ENCODE data around the gene KAT6B.

The KAT6B gene

DNA sequence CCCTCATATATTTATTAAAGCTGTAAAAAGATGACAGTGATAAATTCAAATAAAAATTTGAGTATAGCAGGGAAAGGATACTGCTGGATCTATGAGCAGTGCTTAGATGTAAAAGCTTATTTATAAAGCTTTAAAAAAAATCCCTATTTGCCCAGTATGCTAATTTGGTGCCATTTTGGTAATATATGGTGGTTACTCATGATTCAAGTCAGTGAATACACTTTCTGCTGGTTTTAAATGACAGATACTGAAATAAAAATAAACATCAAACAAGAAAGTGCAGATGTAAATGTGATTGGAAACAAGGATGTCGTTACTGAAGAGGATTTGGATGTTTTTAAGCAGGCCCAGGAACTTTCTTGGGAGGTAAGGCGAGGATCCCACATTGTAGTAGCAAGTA, 150.7 kb downstream of the KAT6B start:
- H3K4me3 ChIP-seq (ENCODE audit: low read depth, low read length) = no peak overlapping the region
- in situ Hi-C loops (cut with HindIII; ENCODE audit: low sequenced_read_pairs) = no loop called here
- DNase-seq (ENCODE audit: low read depth) = no peak
- TF ChIP-seq, protein P1, sequence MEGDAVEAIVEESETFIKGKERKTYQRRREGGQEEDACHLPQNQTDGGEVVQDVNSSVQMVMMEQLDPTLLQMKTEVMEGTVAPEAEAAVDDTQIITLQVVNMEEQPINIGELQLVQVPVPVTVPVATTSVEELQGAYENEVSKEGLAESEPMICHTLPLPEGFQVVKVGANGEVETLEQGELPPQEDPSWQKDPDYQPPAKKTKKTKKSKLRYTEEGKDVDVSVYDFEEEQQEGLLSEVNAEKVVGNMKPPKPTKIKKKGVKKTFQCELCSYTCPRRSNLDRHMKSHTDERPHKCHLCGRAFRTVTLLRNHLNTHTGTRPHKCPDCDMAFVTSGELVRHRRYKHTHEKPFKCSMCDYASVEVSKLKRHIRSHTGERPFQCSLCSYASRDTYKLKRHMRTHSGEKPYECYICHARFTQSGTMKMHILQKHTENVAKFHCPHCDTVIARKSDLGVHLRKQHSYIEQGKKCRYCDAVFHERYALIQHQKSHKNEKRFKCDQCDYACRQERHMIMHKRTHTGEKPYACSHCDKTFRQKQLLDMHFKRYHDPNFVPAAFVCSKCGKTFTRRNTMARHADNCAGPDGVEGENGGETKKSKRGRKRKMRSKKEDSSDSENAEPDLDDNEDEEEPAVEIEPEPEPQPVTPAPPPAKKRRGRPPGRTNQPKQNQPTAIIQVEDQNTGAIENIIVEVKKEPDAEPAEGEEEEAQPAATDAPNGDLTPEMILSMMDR (IDR thresholded peaks at IDR 0.05; ENCODE audit: low read depth, low read length, missing control alignments) = no peak

DNA sequence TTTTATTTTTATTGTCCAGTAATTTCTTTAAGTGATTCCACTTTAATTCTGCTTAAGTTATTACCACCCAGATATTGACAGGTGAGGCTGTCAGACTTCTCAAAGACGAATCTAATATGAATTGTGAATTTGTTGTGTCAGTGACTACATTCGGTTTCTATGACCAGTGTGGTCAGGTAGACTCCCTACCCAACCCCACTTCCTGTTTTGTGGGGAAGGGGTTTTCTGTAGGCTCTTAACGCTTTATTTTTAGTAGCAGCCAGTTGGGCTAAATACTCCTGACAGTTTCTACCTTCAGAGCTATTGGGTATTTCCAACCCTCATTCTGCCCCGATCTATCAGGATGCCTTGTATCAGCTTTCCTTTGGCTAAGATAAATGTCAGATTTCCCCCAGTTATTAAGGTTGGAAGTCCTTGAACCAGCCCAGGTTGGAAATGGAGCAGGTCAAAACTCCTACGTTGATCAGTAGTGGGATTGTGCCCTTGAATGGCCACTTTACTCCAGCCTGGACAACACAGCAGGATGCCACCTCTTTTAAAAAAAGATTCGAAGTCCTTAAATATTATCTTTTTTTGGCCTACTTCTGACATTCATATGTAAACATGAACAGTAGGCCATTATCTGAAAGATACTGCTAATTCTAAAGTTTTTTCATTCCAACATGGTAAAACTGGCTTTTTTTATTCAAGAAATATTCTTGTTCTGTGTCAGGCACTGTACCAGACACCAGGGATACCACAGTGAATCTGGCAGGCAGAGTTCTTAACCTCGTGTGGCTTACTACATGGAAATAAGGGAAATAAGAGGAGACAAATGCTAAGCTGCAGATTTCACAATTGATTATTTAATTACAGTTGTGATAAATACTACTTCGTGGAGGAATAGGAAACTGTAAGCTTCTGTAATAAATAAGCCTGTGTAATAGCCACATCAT, 151.8 kb downstream of the KAT6B start:
- no peak overlapping the region for H3K4me3 ChIP-seq (ENCODE audit: low read depth, low read length)
- TF ChIP-seq, protein P1 (IDR thresholded peaks at IDR 0.05; ENCODE audit: low read depth, low read length, missing control alignments) = no peak
- in situ Hi-C loops (cut with HindIII; ENCODE audit: low sequenced_read_pairs) = no loop called here
- DNase-seq (ENCODE audit: low read depth) = no peak

DNA sequence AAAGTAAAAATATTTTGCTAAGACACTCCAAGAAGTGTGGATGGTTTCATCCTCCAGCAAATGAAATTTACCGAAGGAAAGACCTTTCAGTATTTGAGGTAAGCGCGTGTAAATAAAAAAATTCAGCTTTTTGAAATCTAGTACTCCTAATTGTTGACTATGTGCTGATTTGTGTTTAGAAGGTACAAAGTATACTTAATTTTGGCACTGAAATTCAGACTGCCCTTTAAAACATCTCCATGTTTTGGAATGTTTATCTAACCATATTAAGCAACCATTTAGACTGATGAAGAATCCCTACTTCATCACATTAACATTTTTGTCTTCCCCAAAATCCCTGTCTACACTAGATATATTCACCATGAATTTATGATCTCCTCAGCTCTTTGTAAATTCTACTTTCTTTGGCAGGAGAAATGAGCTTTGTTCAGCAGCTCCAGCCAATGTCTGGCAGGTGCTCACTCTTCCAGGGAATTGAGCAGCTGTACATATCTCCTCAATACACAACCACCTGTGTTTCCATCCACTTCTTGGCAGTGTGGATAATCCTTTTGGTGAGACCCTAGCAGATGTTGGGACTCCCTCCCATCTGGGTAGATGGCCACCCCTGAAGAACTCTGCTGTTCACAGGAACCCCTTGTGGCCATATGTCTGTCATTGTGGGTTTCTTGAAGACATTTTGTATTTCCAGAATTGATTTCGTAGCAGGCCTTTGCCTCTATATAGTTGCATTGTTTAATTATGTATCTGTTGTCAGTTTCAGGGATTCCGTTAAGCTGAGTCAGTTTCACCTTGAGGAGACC, 155.6 kb downstream of the KAT6B start:
- H3K4me3 ChIP-seq (ENCODE audit: low read depth, low read length) = no peak overlapping the region
- in situ Hi-C loops (cut with HindIII; ENCODE audit: low sequenced_read_pairs) = loop anchor here (5.0 kb wide), 1 partner anchor 95 kb away; no protein-coding TSS in a partner anchor
- TF ChIP-seq, protein P1 (IDR thresholded peaks at IDR 0.05; ENCODE audit: low read depth, low read length, missing control alignments) = no peak
- no peak for DNase-seq (ENCODE audit: low read depth)

DNA sequence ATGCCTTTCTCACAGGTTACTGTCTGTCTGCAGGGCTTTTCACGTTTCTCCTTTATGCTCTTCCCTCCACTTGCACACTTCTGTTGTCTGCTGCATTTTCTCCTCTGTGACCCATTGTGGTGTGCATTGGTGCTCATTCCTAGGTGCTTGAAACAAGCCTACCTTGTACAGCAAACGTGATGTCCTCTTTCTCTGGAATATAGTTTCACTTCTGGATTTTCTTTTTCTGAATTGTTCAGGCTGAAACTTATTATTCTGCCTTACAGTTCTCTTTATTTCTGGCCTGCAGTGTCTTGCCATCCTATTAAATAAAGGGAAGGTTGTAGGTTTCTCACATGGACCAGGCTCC, 156.2 kb downstream of the KAT6B start:
- no peak overlapping the region for H3K4me3 ChIP-seq (ENCODE audit: low read depth, low read length)
- in situ Hi-C loops (cut with HindIII; ENCODE audit: low sequenced_read_pairs) = loop anchor here (5.0 kb wide), 1 partner anchor 95 kb away; no protein-coding TSS in a partner anchor
- TF ChIP-seq, protein P1 (IDR thresholded peaks at IDR 0.05; ENCODE audit: low read depth, low read length, missing control alignments) = no peak

DNA sequence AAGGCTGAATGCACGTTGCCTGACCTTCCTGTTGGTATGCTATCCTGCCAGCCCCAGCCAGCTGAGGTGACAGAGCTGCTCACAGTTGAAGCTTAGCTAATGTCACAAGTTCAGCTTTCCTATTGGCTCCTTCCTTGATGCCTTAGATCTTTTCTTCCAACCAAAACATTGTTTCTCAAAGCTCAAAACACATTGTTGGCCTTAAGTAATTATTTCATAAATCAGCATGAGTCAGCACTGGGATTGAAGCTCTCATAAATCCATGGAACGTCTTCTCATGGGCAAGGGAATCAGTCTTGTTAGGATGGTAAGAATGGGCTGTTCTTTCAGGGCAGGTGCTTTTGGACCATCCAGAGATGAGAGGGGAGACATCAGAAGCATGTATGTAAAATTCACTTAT, 157.0 kb downstream of the KAT6B start:
- H3K4me3 ChIP-seq (ENCODE audit: low read depth, low read length) = no peak overlapping the region
- TF ChIP-seq, protein P1 (IDR thresholded peaks at IDR 0.05; ENCODE audit: low read depth, low read length, missing control alignments) = no peak
- in situ Hi-C loops (cut with HindIII; ENCODE audit: low sequenced_read_pairs) = loop anchor here (5.0 kb wide), 1 partner anchor 96 kb away; no protein-coding TSS in a partner anchor

More for the DNA sequence above, 156.2 kb downstream of the KAT6B start:
- no peak for DNase-seq (ENCODE audit: low read depth)

DNA sequence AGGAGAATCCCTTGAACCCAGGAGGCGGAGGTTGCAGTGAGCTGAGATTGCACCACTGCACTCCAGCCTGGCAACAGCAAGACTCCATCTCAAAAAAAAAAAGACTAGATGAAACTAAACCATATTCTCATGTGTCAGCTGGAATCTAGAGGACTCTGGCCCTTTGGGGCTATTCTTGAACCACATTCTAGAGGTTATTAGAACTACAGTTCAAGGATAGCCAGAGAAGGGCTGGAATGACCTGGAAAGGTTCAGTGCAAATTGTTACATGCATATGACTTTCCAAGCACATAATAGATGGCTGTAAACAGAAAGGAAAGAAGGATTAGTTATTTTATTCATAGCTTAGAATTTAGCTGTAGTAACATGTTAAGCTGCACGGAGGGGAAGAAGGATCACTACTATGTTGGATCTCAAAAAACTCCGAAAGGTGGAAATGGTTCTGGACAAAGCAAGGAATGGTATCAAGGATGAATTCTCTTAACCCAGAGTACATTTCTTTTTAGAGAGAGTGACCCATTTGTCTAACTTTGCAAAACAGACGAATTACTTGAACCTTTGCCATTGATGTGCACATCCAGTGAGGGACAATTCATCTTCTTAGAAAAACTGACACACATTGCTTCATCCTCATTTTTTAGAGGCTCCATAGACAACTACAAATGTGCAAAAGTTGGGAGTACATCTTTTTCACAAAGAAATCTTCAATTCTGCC, 161.1 kb downstream of the KAT6B start:
- H3K4me3 ChIP-seq (ENCODE audit: low read depth, low read length) = no peak overlapping the region
- DNase-seq (ENCODE audit: low read depth) = no peak
- in situ Hi-C loops (cut with HindIII; ENCODE audit: low sequenced_read_pairs) = no loop called here
- TF ChIP-seq, protein P1 (IDR thresholded peaks at IDR 0.05; ENCODE audit: low read depth, low read length, missing control alignments) = no peak

More for the DNA sequence above, 157.0 kb downstream of the KAT6B start:
- DNase-seq (ENCODE audit: low read depth) = no peak

Measured in astrocyte of the cerebellum (primary cell).